ENCODE measurements around the gene SDR42E2. TPM values are rescaled to one million over a fixed set of nuclear protein-coding genes. Genes with fewer than 3 reads are reported as not detected.

SDR42E2 gene
- total and polyA plus RNA-seq, 2 of the 8 experiments (the other 6 are each of a cell fraction or from before 2014, with no cell fraction given), result 0.08 TPM; not detected in 1

- no peak overlapping the region for H2BK5ac ChIP-seq (ENCODE audit: low read depth, low read length)
- H4K5ac ChIP-seq (ENCODE audit: insufficient read length, low read depth, low read length), result no peak overlapping the region
- no peaks in the 10 kb centered on the region for H3K9me3 ChIP-seq (ENCODE audit: insufficient read depth in 2 of 2, low read depth in 1 of 2, low read length in 1 of 2)
- no peaks in the 10 kb centered on the region for H3K27me3 ChIP-seq (replicated peaks in 1 of 4; ENCODE audit: control insufficient read depth in 3 of 4, extremely low read depth in 1 of 4, insufficient read depth in 3 of 4, low read length in 3 of 4)
- H3K23ac ChIP-seq (ENCODE audit: insufficient read length), result no peak overlapping the region
- no peak overlapping the region for H3K18ac ChIP-seq (ENCODE audit: extremely low read depth, low read length)
- FAIRE-seq (no peak), DNase-seq (ENCODE audit: low read depth in 1 of 2, low spot score in 2 of 2) (no peak)
- H3K27ac ChIP-seq (ENCODE audit: low read depth, low read length), result no peak overlapping the region
- H3K14ac ChIP-seq (ENCODE audit: insufficient read length), result no peak overlapping the region
- H3K4me3 ChIP-seq (ENCODE audit: extremely low read depth in 1 of 4, insufficient read depth in 2 of 4, low read depth in 3 of 4, low read length in 4 of 4), result no peak overlapping the region
- H2BK20ac ChIP-seq (ENCODE audit: low read length), result no peak overlapping the region
- no peak overlapping the region for H2AFZ ChIP-seq (ENCODE audit: low read length)
- H3K4me1 ChIP-seq (replicated peaks in 1 of 4; ENCODE audit: control insufficient read depth in 3 of 4, insufficient read depth in 4 of 4, low read length in 3 of 4), result no peaks in the 10 kb centered on the region
- no peak overlapping the region for H2BK12ac ChIP-seq (ENCODE audit: low read depth, low read length)
- no peak for TF ChIP-seq KDM4A (IDR thresholded peaks at IDR 0.05; ENCODE audit: low read depth, low read length, severe bottlenecking)
- no peak for TF ChIP-seq EGR1 (IDR thresholded peaks at IDR 0.05; ENCODE audit: borderline replicate concordance, low read depth, low read length)
- TF ChIP-seq MAX (IDR thresholded peaks at IDR 0.05), result no peak
- no peak for TF ChIP-seq KDM5A (IDR thresholded peaks at IDR 0.05; ENCODE audit: low read length)
- TF ChIP-seq CREB1 (IDR thresholded peaks at IDR 0.05), result no peak
- no peak for TF ChIP-seq SIX5 (IDR thresholded peaks at IDR 0.05; ENCODE audit: low read depth, low read length)
- TF ChIP-seq SAP30 (IDR thresholded peaks at IDR 0.05; ENCODE audit: insufficient read depth, insufficient replicate concordance, low read length), result no peak
- H3K4me2 ChIP-seq (ENCODE audit: insufficient read depth in 1 of 2, low read depth in 2 of 2, low read length in 2 of 2), result no peak overlapping the region
- ChIA-PET CTCF (ENCODE audit: partially characterized antibody) (interaction anchor here (0.6 to 1.8 kb wide), 5 partner anchors 16 to 355 kb away, joined by 3 to 5 read pairs (median 3); no protein-coding TSS in a partner anchor), POLR2A (ENCODE audit: partially characterized antibody) (no interaction called here)
- H3K79me2 ChIP-seq (ENCODE audit: control insufficient read depth in 1 of 2, insufficient read depth in 2 of 2, low read length in 2 of 2), result no peaks in the 10 kb centered on the region
- no peak overlapping the region for H3K56ac ChIP-seq (replicated peaks; ENCODE audit: insufficient read length, low read depth, low read length)
- no peaks in the 10 kb centered on the region for H3K23me2 ChIP-seq (ENCODE audit: low read depth, low read length)
- H3K36me3 ChIP-seq (ENCODE audit: control insufficient read depth in 2 of 4, insufficient read depth in 4 of 4, low read length in 3 of 4), result peaks cover 0 to 3% (median 0%) of the 10 kb centered on the region in 4 experiments; a peak in 1 of 8 replicates
- H3K9ac ChIP-seq (replicated peaks in 1 of 4; ENCODE audit: extremely low read depth in 1 of 4, low read depth in 3 of 4, low read length in 3 of 4), result no peak overlapping the region
- 89% methylated on average over 9 of the region's 9 CpGs; no CpG with 5 or more reads in 1 of the 2 experiments for WGBS, 2 experiments (ENCODE audit: extremely low coverage in 1 of 2, insufficient coverage in 1 of 2, insufficient read length in 1 of 2, insufficient replicate concordance in 2 of 2, low coverage in 1 of 2, low lambda C conversion rate in 2 of 2, missing lambda C conversion rate in 1 of 2)
- no peaks in the 10 kb centered on the region for H3K79me1 ChIP-seq (ENCODE audit: low read depth, low read length)
- H2AK5ac ChIP-seq (ENCODE audit: low read depth, low read length), result no peak overlapping the region
- no peak overlapping the region for H4K8ac ChIP-seq (ENCODE audit: extremely low read depth, insufficient read depth, low read length)
- H4K20me1 ChIP-seq (replicated peaks in 1 of 2; ENCODE audit: control insufficient read depth in 1 of 2, insufficient read depth in 2 of 2, low read length in 2 of 2), result no peaks in the 10 kb centered on the region
- no peak overlapping the region for H3K4ac ChIP-seq (replicated peaks; ENCODE audit: insufficient read length, low read depth, low read length)
- H2BK15ac ChIP-seq (ENCODE audit: low read length), result no peak overlapping the region
- no peak overlapping the region for H2BK120ac ChIP-seq (replicated peaks; ENCODE audit: low read depth, low read length)
- H4K91ac ChIP-seq (replicated peaks; ENCODE audit: insufficient read length, low read length), result no peak overlapping the region
Measured at GRCh38 chr16:22235839-22236745, 73.8 kb downstream of the SDR42E2 start.
